Peyer's patch (tissue), 4 donors: ENCODE data around the gene LUC7L2.

ENCODE experiments used
- CTCF ChIP-seq, 6 experiments: fragments of 450-650 bp in 4 of 6; fragments of 200-600 bp in 2 of 6; sonication (generic) in 1 of 6; IDR thresholded peaks; one replicate each; pipeline ENCODE4 v1.5.1; 2017 to 2019; ENCODE audit warnings: antibody characterized with exemption in 6 of 6, mild to moderate bottlenecking in 3 of 6, moderate library complexity in 1 of 6
- POLR2A ChIP-seq, 2 donors: fragments of 450-650 bp; IDR thresholded peaks; one replicate each; pipeline ENCODE4 v1.5.1; 2017; ENCODE audit warnings: antibody characterized with exemption in 2 of 2, mild to moderate bottlenecking in 2 of 2, moderate library complexity in 2 of 2

GRCh38 chr7:139332697-139333359, 26.9 kb upstream of the LUC7L2 start:
- no peak for TF ChIP-seq CTCF (IDR thresholded peaks at IDR 0.05)
- TF ChIP-seq POLR2A (IDR thresholded peaks at IDR 0.05), result no peak
